B cell (primary cell): Measurements from ENCODE around the gene FBXL13. TPM values are rescaled to one million over a fixed set of nuclear protein-coding genes. Genes with fewer than 3 reads are reported as not detected.

ENCODE experiments used
- ATAC-seq: fragments of 200-7000 bp; cut with Tn5 transposase; one replicate; pipeline ENCODE4 v1.10.0; 2021; ENCODE audit warnings: low read depth, mild to moderate bottlenecking, moderate number of reproducible peaks, moderate library complexity
- CTCF ChIA-PET: fragments of 350-600 bp; sonication (Branson Sonifier 250); formaldehyde crosslinking; loops from one replicate; lab custom pipeline; 2021; ENCODE audit warnings: antibody characterized with exemption, inconsistent platforms; lab: Charles Lee
- POLR2A ChIA-PET: fragments of 350-600 bp; sonication (Branson Sonifier 250); formaldehyde crosslinking; loops from one replicate; lab custom pipeline; 2021; ENCODE audit warnings: antibody characterized with exemption; lab: Charles Lee
- DNase-seq: peaks from one replicate; pipeline ENCODE4 v3.0.0; 2013
- H2AFZ ChIP-seq: 2 replicates; pipeline ENCODE4 v1.6.1; 2012; ENCODE audit warnings: mild to moderate bottlenecking, low read depth, low read length; ENCODE audit not compliant: insufficient read depth, poor library complexity, severe bottlenecking
- H3K27ac ChIP-seq, 2 donors: 1 replicate in 1 of 2; 2 replicates in 1 of 2; pipeline ENCODE4 v1.5.1; 2012 to 2013; ENCODE audit warnings: low read length in 2 of 2, mild to moderate bottlenecking in 2 of 2, moderate library complexity in 1 of 2
- H3K27me3 ChIP-seq, 4 experiments: fragments of 200-600 bp in 1 of 4; sonication (generic) in 1 of 4; replicated peaks in 1 of 4; 1 replicate in 2 of 4; 2 replicates in 2 of 4; pipeline versions ENCODE4 v1.6.1 to v1.7.0; 2013 to 2016; ENCODE audit warnings: low read length in 3 of 4, mild to moderate bottlenecking in 2 of 4, mixed read lengths in 1 of 4, moderate library complexity in 1 of 4; ENCODE audit not compliant: insufficient read depth in 4 of 4, control insufficient read depth in 3 of 4; ENCODE audit errors: control extremely low read depth in 1 of 4
- H3K36me3 ChIP-seq, 2 experiments: replicated peaks in 1 of 2; 1 replicate in 1 of 2; 2 replicates in 1 of 2; pipeline versions ENCODE4 v1.6.1 to v1.7.1; 2013; ENCODE audit warnings: low read length in 1 of 2; ENCODE audit not compliant: insufficient read depth in 2 of 2, control insufficient read depth in 1 of 2; ENCODE audit errors: control extremely low read depth in 1 of 2, extremely low read depth in 1 of 2
- H3K4me1 ChIP-seq, 2 donors: fragments of 200-600 bp in 1 of 2; sonication (generic) in 1 of 2; 1 replicate in 1 of 2; 2 replicates in 1 of 2; pipeline versions ENCODE4 v1.5.1 to v1.6.1; 2013 to 2017; ENCODE audit warnings: low read length in 2 of 2; ENCODE audit not compliant: control insufficient read depth in 2 of 2, insufficient read depth in 2 of 2
- H3K4me2 ChIP-seq: replicated peaks from 2 replicates; pipeline ENCODE3; 2012; ENCODE audit warnings: mild to moderate bottlenecking, low read depth, low read length; ENCODE audit not compliant: poor library complexity, severe bottlenecking
- H3K4me3 ChIP-seq, 5 experiments: fragments of 200-600 bp in 1 of 5; sonication (generic) in 1 of 5; 1 replicate in 3 of 5; 2 replicates in 2 of 5; pipeline versions ENCODE4 v1.5.1 to v1.7.0; 2011 to 2016; ENCODE audit warnings: low read length in 4 of 5, mild to moderate bottlenecking in 4 of 5, low read depth in 2 of 5, control low read depth in 1 of 5, moderate library complexity in 1 of 5; ENCODE audit not compliant: insufficient read depth in 1 of 5; ENCODE audit errors: control extremely low read depth in 1 of 5, extremely low read depth in 1 of 5
- H3K79me2 ChIP-seq: fragments of 200-600 bp; sonication (generic); one replicate; pipeline ENCODE4 v1.6.0; 2016; ENCODE audit warnings: low read length; ENCODE audit not compliant: control insufficient read depth, insufficient read depth
- H3K9ac ChIP-seq: fragments of 200-600 bp; sonication (generic); 2 replicates; pipeline ENCODE4 v1.6.1; 2017; ENCODE audit warnings: mild to moderate bottlenecking, low read length, moderate library complexity
- H3K9me3 ChIP-seq, 3 donors: one replicate each; pipeline versions ENCODE4 v1.6.1 to v1.7.1; 2013; ENCODE audit warnings: low read length in 2 of 3; ENCODE audit not compliant: control insufficient read depth in 2 of 3, insufficient read depth in 1 of 3; ENCODE audit errors: control extremely low read depth in 1 of 3
- H4K20me1 ChIP-seq: 2 replicates; pipeline ENCODE4 v1.6.0; 2012; ENCODE audit warnings: mild to moderate bottlenecking, low read length; ENCODE audit not compliant: insufficient read depth, control insufficient read depth, poor library complexity, severe bottlenecking
- H3K27ac Mint-ChIP-seq: one replicate; pipeline ENCODE4 v1.8.0; 2021; ENCODE audit warnings: mixed read lengths
- H3K27me3 Mint-ChIP-seq: one replicate; pipeline ENCODE4 v1.8.0; 2021; ENCODE audit warnings: mixed read lengths
- H3K4me1 Mint-ChIP-seq: one replicate; pipeline ENCODE4 v1.8.0; 2021; ENCODE audit warnings: mixed read lengths
- H3K4me3 Mint-ChIP-seq: one replicate; pipeline ENCODE4 v1.8.0; 2021; ENCODE audit warnings: mixed read lengths
- H3K9me3 Mint-ChIP-seq: one replicate; pipeline ENCODE4 v1.8.0; 2022; ENCODE audit warnings: mixed read lengths; ENCODE audit not compliant: insufficient read depth
- EZH2 ChIP-seq: IDR thresholded peaks from 2 replicates; pipeline ENCODE4 v1.6.1; 2012; ENCODE audit warnings: borderline replicate concordance, low read depth, mild to moderate bottlenecking, moderate library complexity, low read length; ENCODE audit not compliant: insufficient read depth, poor library complexity, severe bottlenecking
- WGBS: methylation state at CpG from one replicate; pipeline ENCODE4 v1.1.5; 2013; ENCODE audit warnings: missing lambda C conversion rate; ENCODE audit not compliant: insufficient coverage; 5-methylcytosine and 5-hydroxymethylcytosine counted together
- intact Hi-C: fragments of 100-400 bp; cut with micrococcal nuclease; formaldehyde crosslinking; loops from one replicate; pipeline ENCODE4 v1.10.0; 2022
- polyA plus RNA-seq: library from polyadenylated mRNA; depleted of rRNA; stranded (reverse); fragments of >200 nt; gene quantifications from 2 replicates; pipeline ENCODE4 v1.2.3, GENCODE V29; 2012
- total RNA-seq, 2 donors: library from RNA; stranded (reverse); fragments of 120-200 nt in 1 of 2; gene quantifications; 1 replicate in 1 of 2; 2 replicates in 1 of 2; pipeline versions ENCODE4 v1.2.3 to v1.2.4, GENCODE V29; 2013 to 2022
- TF ChIP-seq, protein P1 (sequence below): fragments of 200-600 bp; IDR thresholded peaks from one replicate; pipeline ENCODE4 v1.8.0; 2022; ENCODE audit warnings: antibody characterized with exemption, mild to moderate bottlenecking

FBXL13 gene
- total and polyA plus RNA-seq, 2 donors (not counting 1 experiment from before 2014, with no cell fraction given): 0.22 to 4.0 TPM

GRCh38 chr7:103121641-103122040 is 47.0 kb upstream of the FBXL13 start:
- H3K4me3 Mint-ChIP-seq: no peak overlapping the region
- no peaks in the 10 kb centered on the region for H3K4me1 Mint-ChIP-seq
- H3K27ac Mint-ChIP-seq: no peak overlapping the region
- Histone ChIP-seq H3K9me3 (no peaks in the 10 kb centered on the region), H3K36me3 (peaks cover 16 to 33% of the 10 kb centered on the region in 2 experiments), H3K27ac (no peak overlapping the region), H3K9ac (no peak overlapping the region), H4K20me1 (no peaks in the 10 kb centered on the region), H3K27me3 (no peaks in the 10 kb centered on the region), H3K79me2 (peaks cover 3% of the 10 kb centered on the region), H3K4me1 (no peaks in the 10 kb centered on the region), H2AFZ (no peak overlapping the region), H3K4me3 (no peak overlapping the region), H3K4me2 (no peak overlapping the region)
- ATAC-seq (no peak), DNase-seq (no peak)
- no peak for TF ChIP-seq EZH2
- TF ChIP-seq, protein P1, sequence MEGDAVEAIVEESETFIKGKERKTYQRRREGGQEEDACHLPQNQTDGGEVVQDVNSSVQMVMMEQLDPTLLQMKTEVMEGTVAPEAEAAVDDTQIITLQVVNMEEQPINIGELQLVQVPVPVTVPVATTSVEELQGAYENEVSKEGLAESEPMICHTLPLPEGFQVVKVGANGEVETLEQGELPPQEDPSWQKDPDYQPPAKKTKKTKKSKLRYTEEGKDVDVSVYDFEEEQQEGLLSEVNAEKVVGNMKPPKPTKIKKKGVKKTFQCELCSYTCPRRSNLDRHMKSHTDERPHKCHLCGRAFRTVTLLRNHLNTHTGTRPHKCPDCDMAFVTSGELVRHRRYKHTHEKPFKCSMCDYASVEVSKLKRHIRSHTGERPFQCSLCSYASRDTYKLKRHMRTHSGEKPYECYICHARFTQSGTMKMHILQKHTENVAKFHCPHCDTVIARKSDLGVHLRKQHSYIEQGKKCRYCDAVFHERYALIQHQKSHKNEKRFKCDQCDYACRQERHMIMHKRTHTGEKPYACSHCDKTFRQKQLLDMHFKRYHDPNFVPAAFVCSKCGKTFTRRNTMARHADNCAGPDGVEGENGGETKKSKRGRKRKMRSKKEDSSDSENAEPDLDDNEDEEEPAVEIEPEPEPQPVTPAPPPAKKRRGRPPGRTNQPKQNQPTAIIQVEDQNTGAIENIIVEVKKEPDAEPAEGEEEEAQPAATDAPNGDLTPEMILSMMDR: no peak
- CTCF ChIA-PET: no interaction called here
- intact Hi-C loops: no loop called here
- no peaks in the 10 kb centered on the region for H3K27me3 Mint-ChIP-seq
- H3K9me3 Mint-ChIP-seq: no peaks in the 10 kb centered on the region
- POLR2A ChIA-PET: no interaction called here

DNA sequence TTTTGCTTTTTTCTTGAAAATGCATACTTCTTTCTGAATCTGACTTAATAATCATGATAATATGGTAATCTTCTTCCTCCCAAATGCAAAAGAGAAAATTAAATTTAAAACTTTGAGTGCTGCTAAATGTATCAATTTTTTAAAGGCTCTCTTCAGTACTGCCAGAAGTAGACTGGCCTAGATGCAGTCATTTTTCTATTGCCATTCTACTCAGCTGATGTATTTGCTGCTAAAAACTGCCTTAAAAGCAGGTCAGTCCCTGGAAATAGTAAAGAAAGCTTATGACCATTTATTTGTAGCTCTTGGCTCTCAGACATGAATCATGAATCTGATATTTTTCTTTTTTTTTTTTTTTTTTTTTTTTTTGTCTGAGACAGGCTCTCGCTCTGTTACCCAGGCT is 45.8 kb upstream of the FBXL13 start:
- ChIA-PET CTCF (interaction anchor here (1.1 kb wide), 1 partner anchor 58 kb away, joined by 7 read pairs; no protein-coding TSS in a partner anchor), POLR2A (interaction anchor here (0.7 kb wide), 1 partner anchor 8 kb away, joined by 5 read pairs; no protein-coding TSS in a partner anchor)
- Histone ChIP-seq H4K20me1 (no peaks in the 10 kb centered on the region), H3K4me2 (no peak overlapping the region), H3K36me3 (peaks cover 18 to 28% of the 10 kb centered on the region in 2 experiments), H3K79me2 (peaks cover 3% of the 10 kb centered on the region), H3K9ac (no peak overlapping the region), H3K27me3 (no peaks in the 10 kb centered on the region), H2AFZ (no peak overlapping the region), H3K4me1 (no peaks in the 10 kb centered on the region), H3K4me3 (no peak overlapping the region), H3K9me3 (no peaks in the 10 kb centered on the region), H3K27ac (no peak overlapping the region)
- H3K4me1 Mint-ChIP-seq: no peaks in the 10 kb centered on the region
- WGBS: 100% methylated on average over 1 of the region's 1 CpG
- intact Hi-C loops: no loop called here
- H3K27ac Mint-ChIP-seq: no peak overlapping the region
- no peak overlapping the region for H3K4me3 Mint-ChIP-seq
- TF ChIP-seq EZH2: no peak
- TF ChIP-seq, protein P1: no peak
- H3K9me3 Mint-ChIP-seq: no peaks in the 10 kb centered on the region
- H3K27me3 Mint-ChIP-seq: no peaks in the 10 kb centered on the region
- ATAC-seq (no peak), DNase-seq (no peak)
